ENCODE results near the gene RPS6KL1.

RPS6KL1 gene

DNA sequence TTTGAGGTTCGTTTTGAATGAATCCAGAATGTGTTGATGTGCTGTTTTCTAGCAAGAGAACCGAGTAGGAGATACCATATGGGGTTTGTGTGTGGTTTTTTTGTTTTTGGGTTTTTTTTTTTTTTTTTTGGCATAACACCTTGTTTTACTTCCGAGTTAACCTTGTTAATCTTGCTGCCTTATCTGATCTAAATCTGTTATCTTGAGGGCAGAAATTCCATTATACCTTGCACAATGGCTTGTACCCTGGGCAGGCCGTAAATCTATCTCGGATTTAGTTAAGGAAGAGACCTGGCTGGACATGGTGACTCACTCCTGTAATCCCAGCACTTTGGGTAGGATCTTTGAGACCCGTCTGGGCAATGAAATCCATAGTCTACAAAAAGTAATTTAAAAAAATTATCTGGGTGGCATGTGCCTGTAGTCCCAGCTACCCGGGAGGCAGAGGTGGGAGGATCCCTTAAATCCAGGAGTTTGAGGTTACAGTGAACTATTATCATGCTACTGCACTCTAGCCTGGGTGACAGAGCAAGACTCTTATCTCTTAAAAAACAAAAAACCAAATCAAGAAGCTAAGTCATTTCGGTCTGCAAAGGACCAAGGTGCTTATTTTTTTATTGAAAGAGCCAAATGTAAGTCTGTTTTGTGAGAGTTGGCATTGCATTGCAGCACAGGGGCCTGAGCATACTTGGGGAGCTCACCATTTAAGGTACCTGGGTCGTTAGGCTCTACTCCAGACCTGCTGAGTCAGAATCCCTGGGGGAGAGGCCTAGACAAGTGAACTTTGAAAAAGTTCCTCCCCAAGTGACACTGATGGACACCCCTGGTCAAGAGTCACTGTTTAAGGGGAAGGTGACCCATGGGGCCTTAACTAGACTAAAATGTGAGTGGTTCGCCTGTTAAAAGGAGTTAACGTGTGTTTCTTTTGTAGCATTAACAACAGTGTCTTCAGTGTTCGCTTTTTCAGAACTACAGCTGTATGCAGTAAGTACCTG lies 34.6 kb downstream of the RPS6KL1 start:
- Histone ChIP-seq H3K9me3 (ENCODE audit: control insufficient read depth, low read length) (no peaks in the 10 kb centered on the region), H3K4me1 (ENCODE audit: control insufficient read depth, insufficient read depth, low read length) (peaks cover 7% of the 10 kb centered on the region), H3K9ac (ENCODE audit: low read length) (no peak overlapping the region), H3K36me3 (ENCODE audit: control insufficient read depth, insufficient read depth, low read length) (peaks cover 12% of the 10 kb centered on the region), H3K27me3 (ENCODE audit: control insufficient read depth, insufficient read depth, low read length) (no peaks in the 10 kb centered on the region), H3K4me3 (ENCODE audit: low read length) (no peak overlapping the region)

DNA sequence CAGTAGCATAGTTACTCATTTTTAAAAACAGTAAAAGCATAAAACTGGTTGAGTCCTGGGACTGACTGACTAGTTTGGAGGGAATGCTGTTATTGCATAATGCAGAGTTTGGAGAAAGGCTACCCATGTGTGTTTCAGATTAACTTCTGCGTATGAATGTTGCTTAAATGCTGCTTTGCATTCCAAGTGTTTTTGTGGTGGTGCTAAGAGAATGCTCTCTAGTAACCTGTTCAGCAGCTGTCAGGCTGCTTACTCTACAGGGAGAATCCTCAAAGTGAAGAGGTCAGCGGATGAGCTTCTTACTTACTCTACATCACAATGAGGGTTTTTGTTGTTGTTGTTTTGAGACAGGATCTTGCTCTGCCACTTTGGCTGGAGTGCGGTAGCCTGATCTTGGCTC lies 37.1 kb downstream of the RPS6KL1 start:
- Histone ChIP-seq H3K9me3 (ENCODE audit: control insufficient read depth, low read length) (no peaks in the 10 kb centered on the region), H3K4me1 (ENCODE audit: control insufficient read depth, insufficient read depth, low read length) (peaks cover 11% of the 10 kb centered on the region), H3K27me3 (ENCODE audit: control insufficient read depth, insufficient read depth, low read length) (no peaks in the 10 kb centered on the region), H3K36me3 (ENCODE audit: control insufficient read depth, insufficient read depth, low read length) (peaks cover 5% of the 10 kb centered on the region), H3K4me3 (ENCODE audit: low read length) (no peak overlapping the region), H3K9ac (ENCODE audit: low read length) (no peak overlapping the region)

DNA sequence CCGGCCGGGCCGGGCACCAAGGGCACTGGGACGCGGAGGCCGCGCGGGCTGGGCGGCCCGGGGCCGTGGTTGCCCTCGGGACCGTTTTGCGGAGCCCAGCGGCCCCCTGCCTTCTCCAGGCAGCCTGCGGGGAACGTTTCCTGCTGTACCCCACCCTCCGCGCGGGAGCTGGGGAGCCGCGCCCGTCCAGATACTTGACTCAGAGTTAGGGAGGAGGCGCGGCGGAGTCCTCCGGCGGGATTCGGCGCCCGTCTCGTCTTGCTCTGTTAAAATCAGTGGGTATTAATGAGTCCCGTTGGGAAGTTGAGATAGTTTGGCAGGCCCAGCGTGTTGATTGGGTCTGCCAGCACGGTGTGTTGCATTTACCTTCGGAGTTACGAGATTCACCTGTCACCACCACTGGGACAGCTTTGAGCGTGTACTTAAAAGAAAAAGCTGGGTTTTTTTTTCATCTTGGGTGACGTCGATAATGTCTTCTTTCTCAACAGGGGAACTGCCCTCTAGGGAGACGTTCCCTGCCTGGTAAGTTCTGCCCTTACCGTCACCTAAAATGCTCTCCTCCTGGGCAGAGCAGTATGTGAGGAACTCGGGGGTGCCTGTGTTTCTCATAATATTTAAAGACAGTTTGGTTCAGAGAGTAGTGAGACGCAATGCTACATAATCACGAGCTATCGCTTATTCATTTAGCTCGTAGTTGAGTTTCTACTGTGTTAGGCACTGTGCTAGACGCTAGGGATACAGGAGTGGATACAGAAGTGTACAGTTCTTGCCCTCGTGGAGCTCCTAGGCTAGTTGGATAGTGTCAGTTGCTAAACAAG lies 40.7 kb downstream of the RPS6KL1 start:
- no peaks in the 10 kb centered on the region for H3K36me3 ChIP-seq (ENCODE audit: control insufficient read depth, insufficient read depth, low read length)
- no peaks in the 10 kb centered on the region for H3K9me3 ChIP-seq (ENCODE audit: control insufficient read depth, low read length)
- no peaks in the 10 kb centered on the region for H3K27me3 ChIP-seq (ENCODE audit: control insufficient read depth, insufficient read depth, low read length)
- H3K4me1 ChIP-seq (ENCODE audit: control insufficient read depth, insufficient read depth, low read length) = peaks cover 19% of the 10 kb centered on the region
- peak overlapping the region; percentile 90 for H3K4me3 ChIP-seq (ENCODE audit: low read length)
- H3K9ac ChIP-seq (ENCODE audit: low read length) = peak overlapping the region; percentile 93

DNA sequence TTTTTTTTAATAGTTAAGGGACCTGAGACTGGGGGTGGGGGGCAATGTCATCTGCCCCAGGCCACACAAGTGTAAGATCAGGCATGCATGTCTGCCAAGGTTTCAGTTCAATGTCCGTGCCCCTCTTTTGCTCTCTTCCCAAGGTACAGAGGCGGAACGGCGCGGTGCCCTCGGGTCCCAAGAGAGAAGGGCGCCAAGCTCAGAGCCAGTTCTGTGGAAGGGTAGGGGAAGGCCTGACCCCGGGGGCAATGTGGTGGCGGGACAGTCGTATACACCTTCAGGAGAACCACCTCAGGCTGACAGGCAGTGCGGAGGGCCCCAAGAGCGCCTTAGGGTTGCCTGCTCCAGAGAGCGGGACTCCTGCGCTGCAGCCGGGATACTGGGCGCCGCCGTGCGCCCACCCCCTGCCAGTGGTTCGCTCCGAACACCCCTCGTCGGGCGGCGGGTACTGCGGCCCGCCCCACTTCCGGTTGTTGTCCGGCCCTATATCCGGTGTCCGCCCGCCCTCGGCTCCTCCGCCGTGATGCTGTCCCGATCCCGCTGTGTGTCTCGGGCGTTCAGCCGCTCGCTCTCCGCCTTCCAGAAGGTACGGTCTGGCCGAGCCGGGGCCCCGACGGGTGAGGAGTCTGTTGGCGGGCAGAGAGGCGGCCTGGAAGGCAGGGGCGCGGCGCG lies 41.5 kb downstream of the RPS6KL1 start, which contains the start of gene DLST:
DLST (plus strand) TSS at position 486 of the 672 bp plus-strand sequence; CDS start at position 524, 38 bp downstream.
- Histone ChIP-seq H3K9me3 (ENCODE audit: control insufficient read depth, low read length) (no peaks in the 10 kb centered on the region), H3K27me3 (ENCODE audit: control insufficient read depth, insufficient read depth, low read length) (no peaks in the 10 kb centered on the region), H3K9ac (ENCODE audit: low read length) (peak within 1 kb of the TSS; percentile 93), H3K4me3 (ENCODE audit: low read length) (peak within 1 kb of the TSS; percentile 90), H3K4me1 (ENCODE audit: control insufficient read depth, insufficient read depth, low read length) (peaks cover 19% of the 10 kb centered on the region), H3K36me3 (ENCODE audit: control insufficient read depth, insufficient read depth, low read length) (no peaks in the 10 kb centered on the region)

DNA sequence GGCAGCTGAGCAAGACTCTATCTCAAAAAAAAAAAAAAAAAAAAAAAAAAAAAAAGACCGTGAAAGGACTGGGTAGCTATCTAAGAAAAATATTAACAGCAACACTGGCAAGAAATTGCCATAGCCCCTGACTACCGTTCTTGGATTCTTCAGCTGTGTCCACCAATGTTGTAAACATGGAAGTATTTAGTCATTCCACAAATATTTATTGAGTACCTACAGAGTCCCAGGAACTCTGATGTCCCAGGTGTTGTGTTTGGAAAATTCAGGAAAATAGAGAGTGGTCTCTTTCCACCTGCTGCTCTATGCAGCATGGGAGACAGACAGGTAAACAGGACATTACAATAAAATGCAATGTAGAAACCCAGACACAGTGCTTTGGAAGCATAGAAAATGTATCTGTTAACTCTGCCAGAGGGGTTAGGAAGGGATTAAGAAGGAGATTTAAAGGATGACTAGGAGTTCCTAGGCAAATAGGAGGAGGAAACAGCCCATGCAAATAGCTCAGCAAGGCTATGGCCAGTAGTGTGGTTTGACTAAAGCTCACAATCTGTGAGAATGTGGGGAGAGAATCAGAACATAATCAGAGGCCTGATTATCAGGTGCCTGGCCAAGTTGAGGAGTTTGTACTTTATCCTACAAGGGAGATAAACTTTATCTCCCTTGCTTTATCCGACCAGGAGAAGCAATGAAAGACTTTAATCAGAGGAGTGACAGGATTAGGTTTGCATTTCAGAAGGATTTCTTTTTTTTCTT lies 43.5 kb downstream of the RPS6KL1 start:
- H3K4me3 ChIP-seq (ENCODE audit: low read length) = no peak overlapping the region
- H3K4me1 ChIP-seq (ENCODE audit: control insufficient read depth, insufficient read depth, low read length) = peaks cover 19% of the 10 kb centered on the region
- no peaks in the 10 kb centered on the region for H3K9me3 ChIP-seq (ENCODE audit: control insufficient read depth, low read length)
- peaks cover 3% of the 10 kb centered on the region for H3K27me3 ChIP-seq (ENCODE audit: control insufficient read depth, insufficient read depth, low read length)
- no peak overlapping the region for H3K9ac ChIP-seq (ENCODE audit: low read length)
- no peaks in the 10 kb centered on the region for H3K36me3 ChIP-seq (ENCODE audit: control insufficient read depth, insufficient read depth, low read length)

DNA sequence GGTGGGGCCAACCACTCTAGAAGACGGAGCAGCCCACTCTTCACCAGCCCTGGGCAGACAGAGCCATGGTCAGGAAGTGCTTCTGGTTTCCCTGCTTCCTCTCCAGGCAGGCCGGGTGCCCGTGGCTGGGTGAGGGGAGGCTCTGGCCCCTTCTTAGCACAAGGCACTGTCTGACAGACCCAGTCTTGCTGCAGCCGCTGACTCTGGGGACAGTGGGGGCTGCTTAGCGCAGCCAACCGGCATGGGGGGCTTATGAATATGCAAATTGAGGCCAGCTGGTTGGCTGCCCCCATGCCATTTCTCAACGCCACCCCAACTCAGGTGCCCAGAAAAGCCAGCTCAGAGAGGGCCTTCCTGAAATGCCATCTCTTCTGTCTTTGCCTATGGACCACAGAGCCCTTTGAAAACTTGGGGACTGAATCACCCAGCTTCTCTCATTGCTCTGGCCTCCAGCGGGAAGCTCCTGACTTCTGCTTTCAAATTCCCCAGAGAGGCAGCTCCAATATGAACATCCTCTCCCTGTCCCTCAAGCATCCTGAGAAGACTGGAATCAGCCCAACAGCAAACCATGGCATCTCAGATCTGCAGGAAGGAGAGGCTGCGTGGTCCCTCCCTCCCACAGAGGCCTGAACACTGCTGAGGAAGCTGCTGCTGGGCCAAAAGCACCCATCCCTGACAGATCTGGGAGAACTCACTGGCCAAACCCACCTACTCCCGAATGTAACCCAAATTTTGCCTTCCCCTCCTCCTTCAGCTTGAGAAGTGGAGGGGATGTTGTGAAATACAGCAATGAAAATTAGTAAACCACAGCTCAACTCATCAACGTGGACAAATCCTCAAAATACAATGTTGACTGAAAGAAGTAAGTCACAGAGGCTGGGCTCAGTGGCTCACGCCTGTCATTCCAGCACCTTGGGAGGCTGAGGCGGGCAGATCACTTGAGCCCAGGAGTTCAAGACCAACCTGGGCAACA lies 46.8 kb downstream of the RPS6KL1 start, which contains the start of gene PROX2:
PROX2 (minus strand) TSS at position 205 of the 973 bp plus-strand sequence. CDS start 12,311 bp downstream, outside the sequence.
- Histone ChIP-seq H3K27me3 (ENCODE audit: control insufficient read depth, insufficient read depth, low read length) (peaks cover 3% of the 10 kb centered on the region), H3K4me1 (ENCODE audit: control insufficient read depth, insufficient read depth, low read length) (peaks cover 18% of the 10 kb centered on the region), H3K9me3 (ENCODE audit: control insufficient read depth, low read length) (no peaks in the 10 kb centered on the region), H3K9ac (ENCODE audit: low read length) (peak within 1 kb of the TSS; percentile 12), H3K36me3 (ENCODE audit: control insufficient read depth, insufficient read depth, low read length) (no peaks in the 10 kb centered on the region), H3K4me3 (ENCODE audit: low read length) (no peak within 1 kb of the TSS)

DNA sequence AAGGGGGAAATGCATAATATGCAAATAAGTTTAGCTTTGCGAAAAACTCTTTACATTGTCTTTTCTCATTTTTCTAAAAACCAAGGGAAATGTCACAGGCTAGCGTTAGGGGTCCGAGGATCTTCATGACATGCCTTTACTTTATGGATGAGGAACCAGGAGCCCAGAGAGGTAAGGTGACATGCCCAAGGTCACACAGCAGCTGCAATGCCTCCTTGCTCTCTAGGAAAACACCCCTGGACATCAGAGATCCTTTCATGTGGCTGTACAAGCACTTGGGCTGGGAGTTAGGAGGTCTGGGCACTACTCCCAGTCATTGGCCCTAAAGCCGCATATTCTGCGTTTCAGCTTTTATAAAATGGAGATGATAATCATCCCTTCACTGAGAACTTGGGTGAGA lies 47.9 kb downstream of the RPS6KL1 start:
- Histone ChIP-seq H3K9ac (ENCODE audit: low read length) (no peak overlapping the region), H3K4me3 (ENCODE audit: low read length) (no peak overlapping the region), H3K27me3 (ENCODE audit: control insufficient read depth, insufficient read depth, low read length) (peaks cover 3% of the 10 kb centered on the region), H3K9me3 (ENCODE audit: control insufficient read depth, low read length) (no peaks in the 10 kb centered on the region), H3K36me3 (ENCODE audit: control insufficient read depth, insufficient read depth, low read length) (no peaks in the 10 kb centered on the region), H3K4me1 (ENCODE audit: control insufficient read depth, insufficient read depth, low read length) (peaks cover 9% of the 10 kb centered on the region)

DNA sequence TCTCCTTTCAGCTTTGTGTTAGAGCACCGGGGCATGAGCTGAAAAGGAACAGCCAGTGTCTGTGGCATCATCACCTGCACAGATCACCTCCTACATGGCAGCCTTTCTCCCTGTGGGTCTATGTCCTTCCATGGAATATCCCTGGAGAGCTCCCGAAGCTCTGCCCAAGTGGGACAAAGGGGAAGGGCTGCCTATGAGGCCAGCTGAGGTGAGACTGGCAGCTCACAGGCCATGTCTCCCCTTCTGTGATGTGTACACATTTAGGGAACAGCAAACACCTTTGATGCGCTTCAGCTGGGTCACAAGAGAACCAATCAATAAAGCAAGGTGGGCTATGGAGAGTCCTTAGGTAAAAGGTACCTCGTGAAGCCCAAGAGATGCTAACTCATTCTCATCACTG lies 51.2 kb downstream of the RPS6KL1 start:
- Histone ChIP-seq H3K4me3 (ENCODE audit: low read length) (no peak overlapping the region), H3K4me1 (ENCODE audit: control insufficient read depth, insufficient read depth, low read length) (no peaks in the 10 kb centered on the region), H3K9me3 (ENCODE audit: control insufficient read depth, low read length) (no peaks in the 10 kb centered on the region), H3K27me3 (ENCODE audit: control insufficient read depth, insufficient read depth, low read length) (peaks cover 3% of the 10 kb centered on the region), H3K9ac (ENCODE audit: low read length) (no peak overlapping the region), H3K36me3 (ENCODE audit: control insufficient read depth, insufficient read depth, low read length) (no peaks in the 10 kb centered on the region)

DNA sequence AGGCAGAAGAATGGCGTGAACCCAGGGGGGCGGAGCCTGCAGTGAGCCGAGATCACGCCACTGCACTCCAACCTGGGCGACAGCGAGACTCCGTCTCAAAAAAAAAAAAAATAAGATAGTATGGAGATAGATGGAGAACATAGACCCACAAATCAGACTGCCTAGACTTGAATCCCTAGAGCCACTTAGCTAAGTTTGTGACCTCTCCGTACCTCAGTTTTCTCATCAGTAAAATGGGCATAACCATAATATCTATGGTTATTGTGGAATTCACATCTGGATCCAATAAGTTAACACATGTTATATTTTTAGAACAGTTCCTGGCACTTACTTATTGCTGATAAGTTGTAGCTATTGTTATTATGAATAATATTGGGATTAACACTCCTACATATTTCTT lies 54.3 kb downstream of the RPS6KL1 start:
- no peak overlapping the region for H3K9ac ChIP-seq (ENCODE audit: low read length)

DNA sequence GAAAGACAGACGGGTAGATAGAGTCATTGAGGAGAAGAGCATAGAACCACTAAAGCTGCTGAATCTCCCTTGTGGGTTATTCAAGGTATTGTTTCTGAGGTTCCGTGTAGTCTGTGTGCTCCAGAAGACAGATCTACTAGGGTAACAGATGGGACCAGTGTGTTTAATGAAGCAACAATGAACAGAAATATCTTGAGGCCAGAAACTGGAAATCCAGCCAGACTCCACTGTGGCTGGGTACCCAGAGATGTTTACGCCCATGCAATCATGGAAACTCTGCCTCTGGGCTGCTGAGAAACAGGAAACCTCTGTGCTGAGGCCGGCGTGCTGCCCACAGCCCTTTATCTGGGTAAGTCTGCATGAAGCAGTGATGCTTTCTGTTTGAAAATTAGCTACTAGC lies 55.4 kb downstream of the RPS6KL1 start:
- Histone ChIP-seq H3K9me3 (ENCODE audit: control insufficient read depth, low read length) (no peaks in the 10 kb centered on the region), H3K4me1 (ENCODE audit: control insufficient read depth, insufficient read depth, low read length) (no peaks in the 10 kb centered on the region), H3K36me3 (ENCODE audit: control insufficient read depth, insufficient read depth, low read length) (no peaks in the 10 kb centered on the region), H3K9ac (ENCODE audit: low read length) (no peak overlapping the region), H3K27me3 (ENCODE audit: control insufficient read depth, insufficient read depth, low read length) (no peaks in the 10 kb centered on the region), H3K4me3 (ENCODE audit: low read length) (no peak overlapping the region)

More for the DNA sequence above, 54.3 kb downstream of the RPS6KL1 start:
- Histone ChIP-seq H3K36me3 (ENCODE audit: control insufficient read depth, insufficient read depth, low read length) (no peaks in the 10 kb centered on the region), H3K9me3 (ENCODE audit: control insufficient read depth, low read length) (no peaks in the 10 kb centered on the region), H3K4me1 (ENCODE audit: control insufficient read depth, insufficient read depth, low read length) (no peaks in the 10 kb centered on the region), H3K27me3 (ENCODE audit: control insufficient read depth, insufficient read depth, low read length) (no peaks in the 10 kb centered on the region), H3K4me3 (ENCODE audit: low read length) (no peak overlapping the region)

All from mucosa of stomach (tissue), 1 donor.